Activated CD8-positive, alpha-beta memory T cell treated with anti-CD3 and anti-CD28 coated beads, Interleukin-2, amount 50 U/mL, for 1 hour (primary cell): ENCODE data around the gene ZNF148.
"Not testable (repeated sequence)": the region's sequence is repeated elsewhere in the genome, so short reads cannot be mapped to it uniquely, and the experiment has no call there.

Source experiments
- DNase-seq: peaks from one replicate; pipeline ENCODE4 v3.0.0-alpha.2; 2020; ENCODE audit errors: extremely low read depth

Gene ZNF148

GRCh38 chr3:125375950-125376679 is 990 bp upstream of the ZNF148 start:
- DNase-seq: no peak

GRCh38 chr3:125374501-125374995 is 577 bp downstream of the ZNF148 start:
- DNase-seq: no peak

GRCh38 chr3:125367403-125368230 is 7.5 kb downstream of the ZNF148 start:
- no peak for DNase-seq

- DNase-seq: no peak
Measured at GRCh38 chr3:125366132-125366531, 9.0 kb downstream of the ZNF148 start.

GRCh38 chr3:125359700-125360099 is 15.4 kb downstream of the ZNF148 start:
- DNase-seq: no peak

- DNase-seq: no peak
Measured at GRCh38 chr3:125358923-125359322, 16.2 kb downstream of the ZNF148 start.

GRCh38 chr3:125357837-125358236 is 17.3 kb downstream of the ZNF148 start:
- DNase-seq: no peak

GRCh38 chr3:125357032-125357658 is 18.0 kb downstream of the ZNF148 start:
- peak; percentile 28 for DNase-seq

- no peak for DNase-seq
Measured at GRCh38 chr3:125356140-125357026, 18.7 kb downstream of the ZNF148 start.

- no peak for DNase-seq
Measured at GRCh38 chr3:125353659-125354058, 21.5 kb downstream of the ZNF148 start.

GRCh38 chr3:125353128-125353527 is 22.0 kb downstream of the ZNF148 start:
- DNase-seq: no peak

GRCh38 chr3:125351814-125352456 is 23.2 kb downstream of the ZNF148 start:
- DNase-seq: no peak

- no peak for DNase-seq
Measured at GRCh38 chr3:125351152-125351551, 24.0 kb downstream of the ZNF148 start.

GRCh38 chr3:125350597-125350996 is 24.5 kb downstream of the ZNF148 start:
- no peak for DNase-seq

GRCh38 chr3:125349556-125350165 is 25.5 kb downstream of the ZNF148 start:
- no peak for DNase-seq

GRCh38 chr3:125349055-125349454 is 26.1 kb downstream of the ZNF148 start:
- DNase-seq: no peak

GRCh38 chr3:125343367-125343766 is 31.8 kb downstream of the ZNF148 start:
- not testable (repeated sequence) for DNase-seq

GRCh38 chr3:125340121-125340520 is 35.0 kb downstream of the ZNF148 start:
- no peak for DNase-seq

- no peak for DNase-seq
Measured at GRCh38 chr3:125337506-125337905, 37.6 kb downstream of the ZNF148 start.
